DND-41 (cell line): ENCODE data around the gene OR8G5.

Experiments
- ATAC-seq: fragments of 200-7000 bp; cut with Tn5 transposase; 3 replicates; pipeline ENCODE4 v1.9.1; 2021; ENCODE audit warnings: low read depth; ENCODE audit not compliant: insufficient read depth
- DNase-seq: peaks from one replicate; pipeline ENCODE4 v3.0.0-alpha.2; 2020
- H2AFZ ChIP-seq: 2 replicates; pipeline ENCODE4 v1.6.0; 2012; ENCODE audit warnings: low read depth, low read length
- H3K27ac ChIP-seq: 2 replicates; pipeline ENCODE4 v1.5.1; 2012; ENCODE audit warnings: low read length, inconsistent platforms
- H3K27me3 ChIP-seq: fragments of 200-600 bp; sonication (generic); 2 replicates; pipeline ENCODE4 v1.6.0; 2012; ENCODE audit warnings: low read length, mild to moderate bottlenecking, inconsistent platforms; ENCODE audit not compliant: insufficient read depth, poor library complexity
- H3K36me3 ChIP-seq: 2 replicates; pipeline ENCODE4 v1.5.1; 2012; ENCODE audit warnings: low read length, inconsistent platforms; ENCODE audit not compliant: insufficient read depth
- H3K4me1 ChIP-seq: 2 replicates; pipeline ENCODE4 v1.5.1; 2012; ENCODE audit warnings: mild to moderate bottlenecking, low read length; ENCODE audit not compliant: insufficient read depth
- H3K4me2 ChIP-seq: 2 replicates; pipeline ENCODE4 v1.6.0; 2012; ENCODE audit warnings: mild to moderate bottlenecking, moderate library complexity, low read length, inconsistent platforms; ENCODE audit not compliant: insufficient read depth
- H3K4me3 ChIP-seq, 2 experiments: fragments of 200-600 bp in 1 of 2; shearing (Covaris generic) in 1 of 2; 2 replicates each; pipeline ENCODE4 v1.5.1; 2012 to 2016; ENCODE audit warnings: inconsistent platforms in 2 of 2, low read length in 2 of 2, mild to moderate bottlenecking in 2 of 2, low read depth in 1 of 2, moderate library complexity in 1 of 2
- H3K79me2 ChIP-seq: 2 replicates; pipeline ENCODE4 v1.6.0; 2012; ENCODE audit warnings: low read length, inconsistent platforms; ENCODE audit not compliant: insufficient read depth
- H3K9ac ChIP-seq: 2 replicates; pipeline ENCODE4 v1.6.0; 2012; ENCODE audit warnings: low read depth, mild to moderate bottlenecking, inconsistent platforms, low read length, moderate library complexity
- H3K9me3 ChIP-seq: 2 replicates; pipeline ENCODE4 v1.5.1; 2012; ENCODE audit warnings: low read length, moderate library complexity, mild to moderate bottlenecking, inconsistent platforms; ENCODE audit not compliant: insufficient read depth, severe bottlenecking
- H4K20me1 ChIP-seq: 2 replicates; pipeline ENCODE4 v1.6.0; 2012; ENCODE audit warnings: low read length; ENCODE audit not compliant: insufficient read depth
- EZH2 ChIP-seq: IDR thresholded peaks from 3 replicates; pipeline ENCODE4 v1.6.1; 2012; ENCODE audit warnings: borderline replicate concordance, low read depth, mild to moderate bottlenecking, moderate library complexity, low read length, inconsistent platforms; ENCODE audit not compliant: severe bottlenecking
- TF ChIP-seq, protein P1 (sequence below): IDR thresholded peaks from 2 replicates; pipeline ENCODE4 v1.5.1; 2012; ENCODE audit warnings: borderline replicate concordance, low read length, moderate library complexity, mild to moderate bottlenecking; ENCODE audit not compliant: poor library complexity, severe bottlenecking; ENCODE audit errors: extremely low read depth

The OR8G5 gene

DNA sequence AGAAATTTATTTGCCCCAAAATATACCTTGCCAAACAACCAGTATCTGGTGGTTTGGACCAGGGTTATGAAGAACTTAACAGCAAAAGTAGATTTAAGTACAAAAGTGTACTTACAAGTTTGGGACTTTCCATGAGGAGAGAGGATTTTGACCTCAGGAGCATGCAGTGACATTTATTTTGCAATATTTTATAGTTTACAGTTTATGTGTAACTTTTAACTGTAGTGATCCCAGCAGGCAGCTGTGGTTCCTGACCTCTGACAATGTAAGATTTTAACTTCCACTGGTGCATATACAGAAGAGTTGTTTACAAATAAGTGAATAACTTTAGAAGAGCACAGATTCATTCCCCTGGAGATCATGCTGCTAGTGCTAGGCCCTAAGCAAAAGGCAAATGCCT is 50.9 kb downstream of the OR8G5 start:
- Histone ChIP-seq H3K27ac (no peak overlapping the region), H3K9me3 (no peaks in the 10 kb centered on the region), H3K36me3 (no peaks in the 10 kb centered on the region), H3K4me3 (no peak overlapping the region), H2AFZ (no peak overlapping the region), H3K9ac (no peak overlapping the region), H3K4me2 (no peak overlapping the region), H3K79me2 (no peaks in the 10 kb centered on the region), H3K4me1 (no peaks in the 10 kb centered on the region), H3K27me3 (no peaks in the 10 kb centered on the region), H4K20me1 (no peaks in the 10 kb centered on the region)
- ATAC-seq = no peak
- no peak for DNase-seq
- TF ChIP-seq EZH2 = no peak
- TF ChIP-seq, protein P1, sequence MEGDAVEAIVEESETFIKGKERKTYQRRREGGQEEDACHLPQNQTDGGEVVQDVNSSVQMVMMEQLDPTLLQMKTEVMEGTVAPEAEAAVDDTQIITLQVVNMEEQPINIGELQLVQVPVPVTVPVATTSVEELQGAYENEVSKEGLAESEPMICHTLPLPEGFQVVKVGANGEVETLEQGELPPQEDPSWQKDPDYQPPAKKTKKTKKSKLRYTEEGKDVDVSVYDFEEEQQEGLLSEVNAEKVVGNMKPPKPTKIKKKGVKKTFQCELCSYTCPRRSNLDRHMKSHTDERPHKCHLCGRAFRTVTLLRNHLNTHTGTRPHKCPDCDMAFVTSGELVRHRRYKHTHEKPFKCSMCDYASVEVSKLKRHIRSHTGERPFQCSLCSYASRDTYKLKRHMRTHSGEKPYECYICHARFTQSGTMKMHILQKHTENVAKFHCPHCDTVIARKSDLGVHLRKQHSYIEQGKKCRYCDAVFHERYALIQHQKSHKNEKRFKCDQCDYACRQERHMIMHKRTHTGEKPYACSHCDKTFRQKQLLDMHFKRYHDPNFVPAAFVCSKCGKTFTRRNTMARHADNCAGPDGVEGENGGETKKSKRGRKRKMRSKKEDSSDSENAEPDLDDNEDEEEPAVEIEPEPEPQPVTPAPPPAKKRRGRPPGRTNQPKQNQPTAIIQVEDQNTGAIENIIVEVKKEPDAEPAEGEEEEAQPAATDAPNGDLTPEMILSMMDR = no peak

- TF ChIP-seq EZH2 = no peak
- TF ChIP-seq, protein P1 = no peak
- Histone ChIP-seq H3K4me2 (no peak overlapping the region), H3K27me3 (no peaks in the 10 kb centered on the region), H4K20me1 (no peaks in the 10 kb centered on the region), H2AFZ (no peak overlapping the region), H3K9me3 (no peaks in the 10 kb centered on the region), H3K9ac (no peak overlapping the region), H3K4me1 (no peaks in the 10 kb centered on the region), H3K79me2 (no peaks in the 10 kb centered on the region), H3K4me3 (no peak overlapping the region), H3K27ac (no peak overlapping the region), H3K36me3 (no peaks in the 10 kb centered on the region)
- DNase-seq (no peak), ATAC-seq (no peak)
These were observed 54.5 kb downstream of the OR8G5 start for GRCh38 chr11:124310721-124311120.

- no peaks in the 10 kb centered on the region for H3K27me3 ChIP-seq
- TF ChIP-seq, protein P1 = no peak
- TF ChIP-seq EZH2 = no peak
- no peak for ATAC-seq
- DNase-seq = no peak
- H3K27ac ChIP-seq = no peak overlapping the region
- H3K79me2 ChIP-seq = no peaks in the 10 kb centered on the region
- H3K9ac ChIP-seq = no peak overlapping the region
- H4K20me1 ChIP-seq = no peaks in the 10 kb centered on the region
- no peaks in the 10 kb centered on the region for H3K9me3 ChIP-seq
- no peak overlapping the region for H2AFZ ChIP-seq
- H3K4me1 ChIP-seq = no peaks in the 10 kb centered on the region
- no peaks in the 10 kb centered on the region for H3K36me3 ChIP-seq
- H3K4me3 ChIP-seq = no peak overlapping the region
- no peak overlapping the region for H3K4me2 ChIP-seq
These were observed 55.1 kb downstream of the OR8G5 start for GRCh38 chr11:124311269-124311668.

- H4K20me1 ChIP-seq = no peaks in the 10 kb centered on the region
- H3K4me3 ChIP-seq = no peak overlapping the region
- no peak overlapping the region for H2AFZ ChIP-seq
- H3K9me3 ChIP-seq = no peaks in the 10 kb centered on the region
- no peaks in the 10 kb centered on the region for H3K4me1 ChIP-seq
- H3K27me3 ChIP-seq = no peaks in the 10 kb centered on the region
- H3K27ac ChIP-seq = no peak overlapping the region
- H3K9ac ChIP-seq = no peak overlapping the region
- DNase-seq = no peak
- no peak for ATAC-seq
- H3K79me2 ChIP-seq = no peaks in the 10 kb centered on the region
- H3K36me3 ChIP-seq = no peaks in the 10 kb centered on the region
- no peak for TF ChIP-seq EZH2
- TF ChIP-seq, protein P1 = no peak
- H3K4me2 ChIP-seq = no peak overlapping the region
These were observed 55.5 kb downstream of the OR8G5 start for GRCh38 chr11:124311670-124312069.
